Activated effector memory CD4-positive, alpha-beta T cell treated with anti-CD3 and anti-CD28 coated beads, Interleukin-2, amount 50 U/mL, for 16 hours (primary cell): ENCODE results near the gene BPIFB4.
"Not testable (repeated sequence)": the region's sequence is repeated elsewhere in the genome, so short reads cannot be mapped to it uniquely, and the experiment has no call there.

ENCODE experiments used
- DNase-seq: peaks from one replicate; pipeline ENCODE4 v3.0.0-alpha.2; 2020

Gene BPIFB4

GRCh38 chr20:33091147-33091546, 11.7 kb downstream of the BPIFB4 start:
- DNase-seq, result no peak

DNA sequence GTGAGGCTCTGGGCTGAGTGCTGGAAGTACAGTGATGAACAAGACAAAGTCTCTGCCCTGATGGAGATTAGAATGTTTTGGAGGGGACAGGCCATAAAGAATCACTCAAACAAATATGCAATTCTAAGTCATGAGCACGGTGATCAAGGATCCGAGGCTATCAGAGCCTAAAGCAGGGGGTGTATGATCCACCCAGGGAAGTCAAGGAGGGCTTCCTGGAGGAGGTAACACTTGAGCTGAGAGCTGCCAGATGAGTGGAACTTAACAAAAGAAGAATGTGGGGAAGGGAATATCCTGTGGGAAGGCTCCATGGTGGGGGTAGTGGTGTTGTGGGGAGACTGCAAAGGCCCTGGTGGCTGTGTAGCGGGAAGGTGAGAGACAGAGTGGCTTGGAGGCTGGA, 12.2 kb downstream of the BPIFB4 start:
- DNase-seq, result no peak

DNA sequence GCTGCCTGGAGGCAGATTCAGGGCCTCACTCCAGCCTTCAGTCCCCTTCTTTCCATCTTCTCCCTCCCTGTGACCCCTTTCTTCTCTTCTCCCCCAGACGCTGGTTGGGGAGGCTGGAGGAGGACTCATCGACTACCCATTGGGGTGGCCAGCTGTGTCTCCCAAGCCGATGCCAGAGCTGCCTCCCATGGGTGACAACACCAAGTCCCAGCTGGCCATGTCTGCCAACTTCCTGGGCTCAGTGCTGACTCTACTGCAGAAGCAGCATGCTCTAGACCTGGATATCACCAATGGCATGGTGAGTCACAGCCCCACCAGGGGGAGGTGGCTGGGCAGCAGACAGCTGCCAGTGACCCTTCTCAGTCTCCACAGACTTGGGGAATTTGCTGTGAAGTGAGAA, 12.9 kb downstream of the BPIFB4 start:
- no peak for DNase-seq

GRCh38 chr20:33093074-33093473, 13.6 kb downstream of the BPIFB4 start:
- no peak for DNase-seq

DNA sequence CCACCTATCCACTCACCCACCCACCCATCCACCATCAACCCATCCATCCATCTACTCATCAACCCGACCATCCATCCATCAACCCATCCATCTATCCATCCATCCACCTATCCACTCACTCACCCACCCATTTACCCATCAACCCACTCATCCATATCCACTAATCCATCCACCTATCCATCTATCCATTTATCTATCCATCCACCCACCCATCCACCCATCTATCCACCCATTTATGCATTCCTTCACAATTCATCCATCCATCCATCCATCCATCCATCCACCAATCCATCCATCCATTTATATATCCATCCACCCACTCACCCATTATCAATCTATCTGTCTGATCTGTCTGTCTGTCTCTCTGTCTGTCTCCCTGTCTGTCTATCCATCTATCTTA, 14.1 kb downstream of the BPIFB4 start:
- no peak for DNase-seq

- DNase-seq, result no peak
These were observed 15.8 kb downstream of the BPIFB4 start for GRCh38 chr20:33095249-33095648.

- DNase-seq, result peak; percentile 67
These were observed 16.6 kb downstream of the BPIFB4 start for GRCh38 chr20:33095902-33096584.

DNA sequence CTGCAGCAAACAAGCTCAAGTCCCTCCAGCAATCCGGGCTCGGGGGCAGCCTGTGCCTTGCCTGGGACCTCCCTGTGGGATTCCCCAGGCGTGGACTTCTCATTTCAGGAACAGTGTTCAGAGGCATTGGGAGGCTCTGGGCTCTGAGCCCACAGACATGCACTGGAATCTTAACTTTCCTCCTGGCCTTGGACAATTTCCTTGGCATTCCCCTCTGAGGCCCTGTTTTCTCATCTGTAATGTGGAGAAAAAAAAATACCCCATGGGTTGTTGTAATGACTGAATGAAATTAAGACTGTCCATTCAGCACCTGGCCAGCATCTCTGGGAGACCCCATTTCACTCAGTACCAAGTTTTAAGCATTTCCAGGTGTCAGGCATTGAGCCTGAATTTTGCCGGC, 17.6 kb downstream of the BPIFB4 start:
- DNase-seq, result no peak

DNA sequence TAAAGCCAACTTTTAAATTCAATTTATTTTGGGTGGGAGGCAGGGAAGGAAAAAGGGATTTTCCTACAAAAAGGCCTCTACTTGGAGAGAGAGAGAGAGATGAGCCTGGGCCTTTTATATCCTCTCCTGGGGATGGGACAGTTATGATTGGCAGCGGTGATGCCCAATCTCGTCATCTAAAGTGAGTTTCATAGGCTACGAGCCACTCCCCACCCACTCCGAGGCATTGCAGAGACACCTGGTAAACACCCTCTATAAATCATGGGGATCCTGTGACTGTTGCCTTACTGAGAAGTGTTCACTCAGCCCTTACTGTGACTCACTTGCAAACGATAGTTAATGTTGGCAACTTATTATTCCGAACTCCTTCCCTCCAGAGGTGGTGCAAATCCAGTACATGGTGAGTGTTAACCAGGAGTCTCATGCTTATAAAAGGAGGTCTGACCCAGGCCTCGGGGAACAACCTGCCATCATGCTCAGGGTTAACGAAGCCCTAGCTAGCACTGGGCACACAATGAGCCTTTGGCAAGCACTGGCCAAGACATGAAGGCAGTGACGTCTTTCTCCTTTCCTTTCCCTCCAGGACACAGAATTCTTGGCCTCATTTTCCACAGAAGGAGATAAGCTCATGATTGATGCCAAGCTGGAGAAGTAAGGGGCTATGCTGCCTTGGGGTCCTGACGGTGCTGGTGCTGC, 20.5 kb downstream of the BPIFB4 start:
- DNase-seq, result no peak

DNA sequence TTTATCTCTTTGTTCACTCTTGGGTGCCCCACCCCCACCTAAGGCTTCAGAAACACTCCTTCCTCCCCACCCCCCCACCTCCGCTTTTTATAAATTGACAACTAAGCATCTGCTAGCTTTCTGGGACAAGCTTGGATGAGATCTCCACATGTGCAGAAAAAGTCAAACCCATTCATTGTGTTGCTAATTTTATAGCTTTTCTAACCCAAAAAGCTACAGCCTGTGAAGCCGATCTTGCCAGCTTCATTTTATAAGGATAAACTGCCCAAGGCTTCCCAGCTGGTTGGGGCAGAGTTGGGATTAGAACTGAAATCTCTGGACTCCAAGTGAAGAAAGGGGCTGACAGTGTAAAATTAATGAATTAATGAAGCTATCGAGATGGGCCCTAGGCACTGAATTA, 24.1 kb downstream of the BPIFB4 start:
- DNase-seq, result no peak

DNA sequence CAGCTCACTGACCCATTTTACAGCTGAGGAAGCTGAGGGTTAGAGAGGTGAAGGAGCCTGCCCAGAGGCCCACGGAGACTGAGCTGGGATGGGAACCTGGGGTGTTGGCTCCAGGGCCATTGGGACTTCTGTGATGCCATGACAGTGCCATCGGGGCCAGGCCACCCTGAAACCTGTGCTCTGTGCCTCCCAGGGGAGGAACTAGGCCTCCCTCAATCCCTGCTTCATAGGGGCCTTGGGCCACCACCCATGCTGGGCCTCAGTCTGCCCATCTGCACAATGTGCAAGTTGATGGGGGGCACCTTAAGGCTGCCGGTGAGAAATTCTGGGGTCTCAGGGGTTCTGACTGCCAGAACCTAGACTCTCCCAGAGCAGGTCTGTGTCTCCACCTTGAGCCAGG, 24.9 kb downstream of the BPIFB4 start:
- no peak for DNase-seq

DNA sequence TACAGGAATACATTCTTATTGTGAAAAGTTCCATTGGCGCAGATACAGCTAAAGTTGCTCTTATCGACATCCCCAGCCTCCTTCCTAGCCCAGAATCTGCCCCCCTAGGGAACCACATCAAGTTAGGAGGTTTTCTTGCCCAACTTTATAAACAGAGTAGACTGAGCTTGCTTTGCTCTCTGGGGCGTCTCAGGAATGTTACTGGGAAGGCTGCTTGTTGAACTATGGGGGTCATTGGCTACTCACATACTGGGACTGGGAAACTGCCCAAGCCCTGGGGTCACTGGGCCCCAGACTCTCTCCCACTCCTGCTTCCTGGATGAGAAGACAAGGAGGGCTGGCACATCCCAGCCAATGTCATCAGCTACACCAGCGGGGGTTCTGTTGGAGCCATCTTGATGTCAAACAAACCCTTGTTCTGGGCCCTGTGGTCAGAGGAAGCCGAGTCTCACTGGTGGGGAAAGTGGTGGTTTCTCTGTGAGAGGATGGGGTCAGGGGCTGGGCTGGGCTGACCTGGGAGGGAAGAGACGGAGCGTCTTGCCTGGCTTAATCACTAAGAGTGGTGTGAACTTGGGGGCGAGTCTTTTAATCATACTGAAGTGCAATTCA, 26.0 kb downstream of the BPIFB4 start:
- DNase-seq, result no peak

DNA sequence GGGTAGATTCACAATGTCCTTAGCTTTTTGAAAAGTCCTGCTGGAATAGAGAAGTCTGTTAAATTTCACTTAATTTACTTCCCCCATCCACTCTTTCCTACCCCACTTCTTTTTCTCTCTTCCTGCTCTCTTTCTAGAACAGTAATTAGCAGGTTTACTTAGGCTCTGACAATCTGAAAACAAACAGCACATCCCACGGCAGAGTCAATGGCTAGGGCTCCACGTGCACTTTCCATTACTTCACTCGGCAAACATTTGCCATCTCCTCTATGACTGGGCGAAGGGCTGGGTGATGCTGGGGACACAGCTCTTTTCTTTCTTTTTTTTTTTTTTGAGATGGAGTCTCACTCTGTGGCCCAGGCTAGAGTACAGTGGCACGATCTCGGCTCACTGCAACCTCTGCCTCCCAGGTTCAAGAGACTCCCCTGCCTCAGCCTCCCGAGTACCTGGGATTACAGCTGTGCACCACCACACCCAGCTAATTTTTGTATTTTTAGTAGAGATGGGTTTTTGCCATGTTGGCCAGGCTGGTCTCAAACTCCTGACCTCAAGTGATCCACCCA, 26.7 kb downstream of the BPIFB4 start:
- not testable (repeated sequence) for DNase-seq

GRCh38 chr20:33108661-33109060, 29.2 kb downstream of the BPIFB4 start:
- no peak for DNase-seq

- no peak for DNase-seq
These were observed 30.8 kb downstream of the BPIFB4 start for GRCh38 chr20:33110147-33110825.

GRCh38 chr20:33111306-33111705, 31.9 kb downstream of the BPIFB4 start:
- DNase-seq, result no peak

DNA sequence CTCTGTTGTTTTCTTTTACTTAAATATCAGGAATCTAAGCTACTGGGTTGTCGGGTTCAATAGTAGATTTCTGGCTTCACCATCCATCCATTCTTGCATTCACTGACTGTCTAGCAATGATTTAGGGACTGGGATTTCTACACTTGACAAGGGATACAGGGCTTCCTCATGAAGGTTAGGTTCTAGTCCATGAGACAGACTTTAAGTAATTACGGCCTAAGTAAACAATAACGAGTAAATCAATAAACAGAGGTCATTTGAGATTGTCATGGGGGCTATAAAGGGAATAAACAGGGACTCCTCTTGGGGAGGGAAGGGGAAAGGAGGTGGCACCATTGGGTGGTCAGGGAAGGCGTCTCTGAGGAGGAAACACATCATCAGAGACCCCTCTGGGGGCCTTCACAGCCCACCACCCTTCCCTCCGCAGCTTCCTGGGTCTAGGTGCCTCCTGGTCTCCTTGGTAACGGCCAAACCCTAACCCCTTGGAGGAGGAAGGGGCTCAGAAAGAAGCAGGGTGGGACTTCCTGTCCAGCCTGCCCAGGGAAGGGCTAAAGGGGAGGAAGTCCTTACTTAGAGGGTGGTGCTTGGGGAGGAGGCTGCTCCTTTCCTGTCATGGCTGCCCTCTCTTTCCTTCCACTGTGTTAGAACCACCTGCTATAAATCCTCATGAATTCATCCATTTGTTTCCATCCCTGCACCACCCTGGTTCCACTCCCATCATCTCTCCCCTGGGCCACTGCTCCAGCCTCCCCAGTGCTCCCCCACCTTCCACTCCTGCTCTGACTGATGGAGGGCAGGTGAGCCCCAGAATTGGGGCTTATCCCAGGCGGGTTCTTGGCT, 33.3 kb downstream of the BPIFB4 start:
- DNase-seq, result no peak

DNA sequence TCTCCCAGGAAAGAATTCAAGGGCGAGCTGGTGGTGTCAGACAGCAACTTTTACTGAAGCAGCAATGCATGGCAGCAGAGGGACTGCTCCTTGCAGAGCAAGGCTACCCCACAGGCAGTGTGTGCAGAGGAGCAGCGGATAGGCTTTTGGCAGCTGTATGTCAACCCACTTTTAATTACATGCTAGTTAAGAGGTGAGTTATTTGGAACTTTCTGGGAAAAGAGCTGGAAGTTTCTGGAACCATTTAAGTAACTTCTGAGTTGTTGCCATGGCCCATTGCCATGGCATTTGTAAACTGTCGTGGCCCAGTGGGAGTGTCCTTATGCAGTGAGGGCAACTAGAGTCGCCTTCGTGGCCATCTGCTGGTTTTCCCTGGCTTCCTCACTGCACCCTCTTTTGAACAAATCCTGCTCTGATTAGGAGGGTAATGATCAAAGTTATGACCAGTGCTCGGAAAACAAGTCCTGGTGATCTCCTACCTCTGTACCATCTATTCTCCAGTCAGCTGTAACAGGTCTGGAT, 34.0 kb downstream of the BPIFB4 start:
- DNase-seq, result peak; percentile 22

DNA sequence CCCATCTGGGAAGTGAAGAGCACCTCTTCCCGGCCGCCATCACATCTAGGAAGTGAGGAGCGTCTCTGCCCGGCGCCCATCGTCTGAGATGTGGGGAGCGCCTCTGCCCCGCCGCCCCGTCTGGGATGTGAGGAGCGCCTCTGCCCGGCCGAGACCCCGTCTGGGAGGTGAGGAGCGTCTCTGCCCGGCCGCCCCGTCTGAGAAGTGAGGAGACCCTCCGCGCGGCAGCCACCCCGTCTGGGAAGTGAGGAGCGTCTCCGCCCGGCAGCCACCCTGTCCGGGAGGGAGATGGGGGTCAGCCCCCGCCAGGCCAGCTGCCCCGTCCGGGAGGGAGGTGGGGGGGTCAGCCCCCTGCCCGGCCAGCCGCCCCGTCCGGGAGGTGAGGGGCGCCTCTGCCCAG, 36.1 kb downstream of the BPIFB4 start:
- not testable (repeated sequence) for DNase-seq

- no peak for DNase-seq
These were observed 40.6 kb downstream of the BPIFB4 start for GRCh38 chr20:33119725-33120720.

GRCh38 chr20:33120934-33121333, 41.5 kb downstream of the BPIFB4 start:
- no peak for DNase-seq
